GM23248 (cell line): ENCODE data around the gene NEB.

Experiments
- EZH2 ChIP-seq: fragments of 200-600 bp; sonication (generic); IDR thresholded peaks from 2 replicates; pipeline ENCODE4 v1.6.1; 2018; ENCODE audit warnings: antibody characterized with exemption, mild to moderate bottlenecking; ENCODE audit not compliant: insufficient read depth, poor library complexity, severe bottlenecking
- EZH2phosphoT487 ChIP-seq: fragments of 200-600 bp; sonication (generic); IDR thresholded peaks from 2 replicates; pipeline ENCODE4 v1.6.1; 2018; ENCODE audit warnings: antibody characterized with exemption, moderate library complexity, mild to moderate bottlenecking, low read depth; ENCODE audit not compliant: insufficient read depth

DNA sequence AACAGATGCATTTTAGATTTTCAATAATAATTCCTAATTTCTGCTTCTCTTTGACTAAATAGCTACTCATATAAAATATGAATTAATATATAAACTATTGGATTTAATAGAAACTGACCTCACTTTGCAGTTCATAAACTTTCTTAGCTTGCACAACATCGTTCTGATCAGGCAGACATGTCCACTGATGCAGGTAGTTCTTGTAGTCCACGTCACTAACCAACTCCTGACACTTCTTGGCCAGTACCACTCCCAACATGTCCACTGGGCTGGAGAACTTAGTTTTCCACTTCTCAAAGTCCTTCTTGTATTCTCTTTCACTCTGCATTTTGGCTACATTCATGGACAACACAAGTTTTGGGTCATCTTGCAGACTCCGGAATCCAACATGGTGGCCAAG, 83.8 kb downstream of the NEB start:
- TF ChIP-seq EZH2 (no peak), EZH2phosphoT487 (no peak)
